Activated CD4-positive, alpha-beta T cell treated with anti-CD3 and anti-CD28 coated beads for 1 hour (primary cell): ENCODE data around the gene DSCAML1.

Experiments used
- DNase-seq: peaks from one replicate; pipeline ENCODE4 v3.0.0-alpha.2; 2020

Gene DSCAML1

GRCh38 chr11:117511483-117511930 lies 285.5 kb downstream of the DSCAML1 start:
- DNase-seq = no peak

- no peak for DNase-seq
These were observed 286.4 kb downstream of the DSCAML1 start for GRCh38 chr11:117510646-117511045.

GRCh38 chr11:117509543-117509942 lies 287.5 kb downstream of the DSCAML1 start:
- DNase-seq = no peak

GRCh38 chr11:117506971-117507370 lies 290.0 kb downstream of the DSCAML1 start:
- DNase-seq = no peak

- DNase-seq = no peak
These were observed 291.6 kb downstream of the DSCAML1 start for GRCh38 chr11:117505285-117505970.

GRCh38 chr11:117502779-117503100 lies 294.3 kb downstream of the DSCAML1 start:
- no peak for DNase-seq

- no peak for DNase-seq
These were observed 294.8 kb downstream of the DSCAML1 start for GRCh38 chr11:117502015-117502778.

GRCh38 chr11:117501237-117501898 lies 295.6 kb downstream of the DSCAML1 start:
- DNase-seq = no peak

GRCh38 chr11:117498791-117499190 lies 298.2 kb downstream of the DSCAML1 start:
- no peak for DNase-seq

GRCh38 chr11:117497206-117497951 lies 299.6 kb downstream of the DSCAML1 start:
- no peak for DNase-seq

GRCh38 chr11:117495357-117495756 lies 301.7 kb downstream of the DSCAML1 start:
- no peak for DNase-seq

- no peak for DNase-seq
These were observed 304.3 kb downstream of the DSCAML1 start for GRCh38 chr11:117492578-117493251.

GRCh38 chr11:117490911-117491310 lies 306.1 kb downstream of the DSCAML1 start:
- no peak for DNase-seq

GRCh38 chr11:117489999-117490679 lies 306.9 kb downstream of the DSCAML1 start:
- DNase-seq = no peak

GRCh38 chr11:117488996-117489952 lies 307.7 kb downstream of the DSCAML1 start:
- DNase-seq = no peak

GRCh38 chr11:117486059-117486458 lies 311.0 kb downstream of the DSCAML1 start:
- DNase-seq = no peak

GRCh38 chr11:117484156-117484555 lies 312.9 kb downstream of the DSCAML1 start:
- DNase-seq = no peak

- no peak for DNase-seq
These were observed 313.6 kb downstream of the DSCAML1 start for GRCh38 chr11:117483372-117483771.

GRCh38 chr11:117482881-117483280 lies 314.1 kb downstream of the DSCAML1 start:
- DNase-seq = no peak

GRCh38 chr11:117481885-117482284 lies 315.1 kb downstream of the DSCAML1 start:
- no peak for DNase-seq

- no peak for DNase-seq
These were observed 316.0 kb downstream of the DSCAML1 start for GRCh38 chr11:117481036-117481435.
